Measurements from ENCODE around the gene VIM.

The VIM gene
- total RNA-seq, result 1,091 to 2,285 (median 2,037) reads per million in 4 experiments

GRCh38 chr10:17228091-17229015 lies at the start of gene VIM:
Gene VIM, plus strand, starts transcription at chr10:17228241. Its CDS starts 1,182 bp downstream, at chr10:17229423.
- DNase-seq, result peak; percentile 61

GRCh38 chr10:17179002-17179401 lies 49.0 kb upstream of the VIM start:
- no peak for DNase-seq

- no peak for DNase-seq
Measured at GRCh38 chr10:17181110-17181509, 46.9 kb upstream of the VIM start.

GRCh38 chr10:17181751-17182150 lies 46.3 kb upstream of the VIM start:
- DNase-seq, result no peak

- DNase-seq, result no peak
Measured at GRCh38 chr10:17183110-17183509, 44.9 kb upstream of the VIM start.

GRCh38 chr10:17185873-17186272 lies 42.2 kb upstream of the VIM start:
- no peak for DNase-seq

GRCh38 chr10:17188644-17189172 lies 39.3 kb upstream of the VIM start:
- no peak for DNase-seq

- DNase-seq, result no peak
Measured at GRCh38 chr10:17190602-17191001, 37.4 kb upstream of the VIM start.

GRCh38 chr10:17195083-17195482 lies 33.0 kb upstream of the VIM start:
- DNase-seq, result no peak

GRCh38 chr10:17196045-17196444 lies 32.0 kb upstream of the VIM start:
- no peak for DNase-seq

GRCh38 chr10:17196573-17196972 lies 31.5 kb upstream of the VIM start:
- no peak for DNase-seq

- DNase-seq, result no peak
Measured at GRCh38 chr10:17199351-17199804, 28.7 kb upstream of the VIM start.

- DNase-seq, result no peak
Measured at GRCh38 chr10:17200001-17200911, 27.8 kb upstream of the VIM start.

GRCh38 chr10:17200912-17201793 lies 26.9 kb upstream of the VIM start, which contains the start of gene TRDMT1:
Gene TRDMT1, minus strand, starts transcription at chr10:17201672. Its CDS starts 38 bp downstream, at chr10:17201634.
- DNase-seq, result peak; percentile 66

- no peak for DNase-seq
Measured at GRCh38 chr10:17201794-17202116, 26.3 kb upstream of the VIM start.

GRCh38 chr10:17202506-17202905 lies 25.5 kb upstream of the VIM start:
- no peak for DNase-seq

GRCh38 chr10:17202999-17203398 lies 25.0 kb upstream of the VIM start:
- no peak for DNase-seq

GRCh38 chr10:17203416-17203815 lies 24.6 kb upstream of the VIM start:
- no peak for DNase-seq

GRCh38 chr10:17206210-17206709 lies 21.8 kb upstream of the VIM start:
- DNase-seq, result no peak

- DNase-seq, result no peak
Measured at GRCh38 chr10:17208476-17208875, 19.6 kb upstream of the VIM start.

GRCh38 chr10:17209302-17209701 lies 18.7 kb upstream of the VIM start:
- DNase-seq, result no peak

- DNase-seq, result no peak
Measured at GRCh38 chr10:17209881-17210280, 18.2 kb upstream of the VIM start.

All from effector CD8-positive, alpha-beta T cell (primary cell).